Osteoblast (primary cell): ENCODE results near the gene VSTM2L. TPM values are rescaled to one million over a fixed set of nuclear protein-coding genes. Genes with fewer than 3 reads are reported as not detected.

ENCODE experiments used
- DNase-seq: peaks from one replicate; pipeline ENCODE4 v3.0.0; 2011; ENCODE audit warnings: low spot score, mixed read lengths; ENCODE audit not compliant: insufficient read length; ENCODE audit errors: missing footprints
- H2AFZ ChIP-seq: 2 replicates; pipeline ENCODE4 v1.6.0; 2011; ENCODE audit warnings: mild to moderate bottlenecking, low read length
- H3K27ac ChIP-seq: 2 replicates; pipeline ENCODE4 v1.5.1; 2011; ENCODE audit warnings: mild to moderate bottlenecking, low read depth, low read length, moderate library complexity
- H3K27me3 ChIP-seq: 2 replicates; pipeline ENCODE4 v1.6.0; 2012; ENCODE audit warnings: mild to moderate bottlenecking, control low read depth, inconsistent platforms, low read length, moderate library complexity; ENCODE audit not compliant: insufficient read depth
- H3K36me3 ChIP-seq: 2 replicates; pipeline ENCODE4 v1.5.1; 2011; ENCODE audit warnings: mild to moderate bottlenecking, low read length, control low read depth, moderate library complexity; ENCODE audit not compliant: insufficient read depth
- H3K4me1 ChIP-seq: 2 replicates; pipeline ENCODE4 v1.5.1; 2011; ENCODE audit warnings: mild to moderate bottlenecking, low read length, control low read depth, moderate library complexity; ENCODE audit not compliant: insufficient read depth
- H3K4me2 ChIP-seq: 2 replicates; pipeline ENCODE4 v1.6.0; 2011; ENCODE audit warnings: mild to moderate bottlenecking, low read length; ENCODE audit not compliant: insufficient read depth
- H3K4me3 ChIP-seq: fragments of 200-600 bp; sonication (generic); 3 replicates; pipeline ENCODE4 v1.5.1; 2012; ENCODE audit warnings: mild to moderate bottlenecking, low read length, inconsistent platforms; ENCODE audit not compliant: insufficient read depth
- H3K79me2 ChIP-seq: 2 replicates; pipeline ENCODE4 v1.6.0; 2012; ENCODE audit warnings: mild to moderate bottlenecking, low read length, control low read depth, inconsistent platforms; ENCODE audit not compliant: insufficient read depth
- H3K9me3 ChIP-seq: 2 replicates; pipeline ENCODE4 v1.5.1; 2011; ENCODE audit warnings: low read depth, low read length, control low read depth
- H4K20me1 ChIP-seq: 2 replicates; pipeline ENCODE4 v1.6.0; 2012; ENCODE audit warnings: mild to moderate bottlenecking, low read length, control low read depth; ENCODE audit not compliant: insufficient read depth
- total RNA-seq: library from RNA; depleted of rRNA; stranded (reverse); fragments of >200 nt; gene quantifications from 2 replicates; pipeline ENCODE4 v1.2.3, GENCODE V29; 2012
- TF ChIP-seq, protein P1 (sequence below): IDR thresholded peaks from 2 replicates; pipeline ENCODE4 v1.5.1; 2011; ENCODE audit warnings: mild to moderate bottlenecking, low read depth, low read length, moderate library complexity; ENCODE audit errors: extremely low read depth

The VSTM2L gene
- total RNA-seq, 1 donor = 2.5 TPM

DNA sequence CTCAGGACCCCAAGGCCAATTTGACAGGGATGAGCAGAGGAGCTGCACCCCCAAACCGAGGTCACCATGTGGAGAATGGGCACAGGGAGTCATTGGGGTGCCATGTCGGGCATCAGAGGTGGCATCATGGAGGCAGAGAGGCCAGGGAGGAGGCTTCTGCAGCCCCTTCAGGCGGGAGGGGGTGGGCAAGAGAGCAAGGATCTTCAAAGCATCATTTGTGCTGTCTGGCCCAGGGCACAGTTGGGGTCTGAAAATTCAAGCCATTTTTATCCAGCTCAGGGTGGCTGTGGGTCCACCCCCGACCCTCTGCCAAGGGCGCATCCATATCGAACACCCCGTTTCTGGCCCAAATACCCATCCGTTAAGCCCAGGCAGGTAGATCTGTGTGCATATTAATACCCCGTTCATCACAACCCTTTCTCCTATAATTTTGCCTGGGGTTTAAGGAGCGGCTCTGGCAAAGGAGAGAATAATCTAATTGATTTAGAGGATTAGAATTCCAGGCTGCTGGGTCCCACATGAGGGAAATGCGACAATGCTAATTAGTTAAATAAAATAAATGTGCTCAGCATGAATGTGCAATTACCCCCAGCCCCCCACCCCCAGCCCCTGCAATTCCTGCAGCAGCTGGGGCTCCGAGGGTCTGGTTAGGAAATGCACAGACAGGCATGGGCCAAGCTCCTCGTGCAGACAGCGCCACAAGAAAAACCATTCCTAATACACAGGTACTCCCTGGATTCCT is 31.9 kb downstream of the VSTM2L start:
- H3K4me3 ChIP-seq = no peak overlapping the region
- no peaks in the 10 kb centered on the region for H3K36me3 ChIP-seq
- no peaks in the 10 kb centered on the region for H3K79me2 ChIP-seq
- no peaks in the 10 kb centered on the region for H4K20me1 ChIP-seq
- no peaks in the 10 kb centered on the region for H3K4me1 ChIP-seq
- no peak overlapping the region for H2AFZ ChIP-seq
- peaks cover 17% of the 10 kb centered on the region for H3K27me3 ChIP-seq
- H3K9me3 ChIP-seq = no peaks in the 10 kb centered on the region
- TF ChIP-seq, protein P1, sequence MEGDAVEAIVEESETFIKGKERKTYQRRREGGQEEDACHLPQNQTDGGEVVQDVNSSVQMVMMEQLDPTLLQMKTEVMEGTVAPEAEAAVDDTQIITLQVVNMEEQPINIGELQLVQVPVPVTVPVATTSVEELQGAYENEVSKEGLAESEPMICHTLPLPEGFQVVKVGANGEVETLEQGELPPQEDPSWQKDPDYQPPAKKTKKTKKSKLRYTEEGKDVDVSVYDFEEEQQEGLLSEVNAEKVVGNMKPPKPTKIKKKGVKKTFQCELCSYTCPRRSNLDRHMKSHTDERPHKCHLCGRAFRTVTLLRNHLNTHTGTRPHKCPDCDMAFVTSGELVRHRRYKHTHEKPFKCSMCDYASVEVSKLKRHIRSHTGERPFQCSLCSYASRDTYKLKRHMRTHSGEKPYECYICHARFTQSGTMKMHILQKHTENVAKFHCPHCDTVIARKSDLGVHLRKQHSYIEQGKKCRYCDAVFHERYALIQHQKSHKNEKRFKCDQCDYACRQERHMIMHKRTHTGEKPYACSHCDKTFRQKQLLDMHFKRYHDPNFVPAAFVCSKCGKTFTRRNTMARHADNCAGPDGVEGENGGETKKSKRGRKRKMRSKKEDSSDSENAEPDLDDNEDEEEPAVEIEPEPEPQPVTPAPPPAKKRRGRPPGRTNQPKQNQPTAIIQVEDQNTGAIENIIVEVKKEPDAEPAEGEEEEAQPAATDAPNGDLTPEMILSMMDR = no peak
- no peak overlapping the region for H3K4me2 ChIP-seq
- peak; percentile 75 for DNase-seq
- H3K27ac ChIP-seq = no peak overlapping the region

DNA sequence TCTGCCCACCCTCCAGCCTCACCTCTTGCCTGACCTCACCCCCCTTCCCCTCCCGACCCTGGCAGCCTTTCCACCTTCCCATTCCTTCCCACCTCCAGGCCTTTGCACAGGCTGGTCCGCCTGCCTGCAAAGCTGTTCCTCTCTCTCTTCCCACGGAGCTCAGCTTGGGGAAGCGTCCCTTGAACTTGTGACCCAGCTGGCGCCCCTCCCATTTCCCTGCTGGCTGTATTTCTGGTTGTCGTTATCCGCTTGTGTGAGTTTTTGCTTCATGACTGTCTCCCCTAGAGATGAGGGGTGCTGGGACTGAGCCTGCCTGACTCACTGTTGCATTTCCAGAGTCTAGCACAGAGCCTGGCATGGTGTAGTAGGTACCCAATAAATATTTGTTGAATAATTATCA is 32.5 kb downstream of the VSTM2L start:
- Histone ChIP-seq H3K9me3 (no peaks in the 10 kb centered on the region), H4K20me1 (no peaks in the 10 kb centered on the region), H3K4me2 (no peak overlapping the region), H3K4me3 (no peak overlapping the region), H3K79me2 (no peaks in the 10 kb centered on the region), H3K27ac (no peak overlapping the region), H3K36me3 (no peaks in the 10 kb centered on the region), H3K27me3 (peaks cover 12% of the 10 kb centered on the region), H3K4me1 (no peaks in the 10 kb centered on the region), H2AFZ (no peak overlapping the region)
- TF ChIP-seq, protein P1 = no peak
- peak; percentile 88 for DNase-seq

DNA sequence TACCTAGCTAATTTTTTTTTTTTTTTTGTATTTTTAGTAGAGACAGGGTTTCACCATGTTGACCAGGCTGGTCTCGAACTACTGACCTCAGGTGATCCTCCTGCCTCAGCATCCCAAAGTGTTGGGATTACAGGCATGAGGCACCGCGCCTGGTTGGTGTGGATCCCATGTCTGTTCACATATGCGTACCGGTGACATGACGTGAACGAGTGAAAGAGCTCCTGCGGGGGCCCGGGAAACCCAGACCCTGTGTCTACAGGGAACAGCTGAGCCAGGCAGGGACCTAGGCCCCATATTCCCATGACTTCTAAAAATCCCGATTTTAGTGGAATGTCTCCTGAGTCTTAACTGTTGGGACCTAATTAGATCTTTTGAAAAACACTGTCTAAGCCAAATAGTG is 33.1 kb downstream of the VSTM2L start:
- H3K4me3 ChIP-seq = no peak overlapping the region
- peaks cover 12% of the 10 kb centered on the region for H3K27me3 ChIP-seq
- no peaks in the 10 kb centered on the region for H3K79me2 ChIP-seq
- no peak overlapping the region for H3K4me2 ChIP-seq
- no peaks in the 10 kb centered on the region for H3K4me1 ChIP-seq
- H3K36me3 ChIP-seq = no peaks in the 10 kb centered on the region
- no peak overlapping the region for H2AFZ ChIP-seq
- no peak overlapping the region for H3K27ac ChIP-seq
- no peaks in the 10 kb centered on the region for H3K9me3 ChIP-seq
- DNase-seq = no peak
- TF ChIP-seq, protein P1 = no peak
- H4K20me1 ChIP-seq = no peaks in the 10 kb centered on the region

DNA sequence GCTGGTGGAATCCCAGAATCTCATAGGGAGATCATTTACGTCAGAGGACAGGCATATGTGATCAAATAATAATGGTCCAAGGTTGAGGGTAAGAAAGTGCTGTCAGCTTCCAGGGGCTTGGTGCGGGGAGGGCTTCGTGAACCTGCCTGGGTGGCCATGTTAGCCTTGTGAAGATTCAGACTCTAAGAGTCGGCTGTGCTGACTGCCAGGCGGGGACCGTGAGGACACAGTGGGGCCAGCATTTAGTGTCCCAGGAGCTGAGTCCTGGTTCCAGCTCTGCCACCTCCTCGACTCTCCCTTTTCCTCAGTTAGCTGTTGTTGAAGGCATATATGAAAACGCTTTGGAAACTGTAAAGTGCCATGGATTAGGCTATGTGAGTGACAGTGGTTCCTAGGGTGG is 33.5 kb downstream of the VSTM2L start:
- peak; percentile 69 for DNase-seq
- H3K4me1 ChIP-seq = no peaks in the 10 kb centered on the region
- H3K4me2 ChIP-seq = no peak overlapping the region
- no peaks in the 10 kb centered on the region for H3K9me3 ChIP-seq
- H3K36me3 ChIP-seq = no peaks in the 10 kb centered on the region
- TF ChIP-seq, protein P1 = no peak
- H4K20me1 ChIP-seq = no peaks in the 10 kb centered on the region
- no peak overlapping the region for H3K27ac ChIP-seq
- no peak overlapping the region for H3K4me3 ChIP-seq
- H3K79me2 ChIP-seq = no peaks in the 10 kb centered on the region
- no peak overlapping the region for H2AFZ ChIP-seq
- peaks cover 12% of the 10 kb centered on the region for H3K27me3 ChIP-seq
